NCI-H748 (cell line): Measurements from ENCODE around the gene GMEB2.
"Not testable (repeated sequence)": the region's sequence is repeated elsewhere in the genome, so short reads cannot be mapped to it uniquely, and the experiment has no call there.

ENCODE experiments used
- DNase-seq: peaks from one replicate; lab custom pipeline; 2025; ENCODE audit not compliant: unreplicated experiment; lab: John Stamatoyannopoulos, UW

The GMEB2 gene

DNA sequence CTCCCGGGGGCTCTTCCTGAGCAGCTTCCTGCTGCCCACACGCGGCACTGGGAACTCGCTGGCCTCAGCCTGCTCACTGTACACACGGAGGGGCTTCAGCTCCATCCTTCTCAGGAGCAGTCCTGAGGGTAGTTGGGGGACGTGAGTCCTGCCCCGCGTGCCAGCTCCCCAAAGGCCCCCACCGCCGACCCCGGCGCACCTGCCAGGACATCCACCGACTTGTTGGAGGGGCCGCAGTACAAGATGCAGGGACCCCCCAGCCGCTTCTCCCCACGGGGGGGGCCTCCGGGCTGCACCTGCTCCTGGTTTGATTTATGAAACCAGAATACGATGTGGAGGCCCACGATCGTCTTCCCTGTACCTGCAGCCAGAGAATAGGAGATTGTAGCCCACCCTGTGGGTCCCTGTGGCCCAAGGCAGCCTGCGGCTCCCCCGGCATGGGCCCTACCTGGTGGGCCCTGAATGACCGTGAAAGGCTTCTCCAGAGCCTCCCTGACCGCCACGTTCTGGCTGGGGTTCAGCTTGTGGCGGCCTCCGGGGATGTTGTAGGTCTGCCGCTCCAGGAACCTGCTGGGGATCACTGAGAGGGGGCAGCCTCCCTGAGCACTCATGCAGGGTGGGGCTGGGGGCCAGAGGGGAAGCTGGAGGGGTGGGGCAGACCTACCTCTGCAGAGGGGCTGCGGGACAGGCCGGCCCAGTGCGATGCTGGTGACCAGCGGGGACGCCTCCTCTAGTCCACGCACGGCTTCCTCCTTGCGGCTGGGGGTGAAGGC lies 65.1 kb downstream of the GMEB2 start:
- no peak for DNase-seq

DNA sequence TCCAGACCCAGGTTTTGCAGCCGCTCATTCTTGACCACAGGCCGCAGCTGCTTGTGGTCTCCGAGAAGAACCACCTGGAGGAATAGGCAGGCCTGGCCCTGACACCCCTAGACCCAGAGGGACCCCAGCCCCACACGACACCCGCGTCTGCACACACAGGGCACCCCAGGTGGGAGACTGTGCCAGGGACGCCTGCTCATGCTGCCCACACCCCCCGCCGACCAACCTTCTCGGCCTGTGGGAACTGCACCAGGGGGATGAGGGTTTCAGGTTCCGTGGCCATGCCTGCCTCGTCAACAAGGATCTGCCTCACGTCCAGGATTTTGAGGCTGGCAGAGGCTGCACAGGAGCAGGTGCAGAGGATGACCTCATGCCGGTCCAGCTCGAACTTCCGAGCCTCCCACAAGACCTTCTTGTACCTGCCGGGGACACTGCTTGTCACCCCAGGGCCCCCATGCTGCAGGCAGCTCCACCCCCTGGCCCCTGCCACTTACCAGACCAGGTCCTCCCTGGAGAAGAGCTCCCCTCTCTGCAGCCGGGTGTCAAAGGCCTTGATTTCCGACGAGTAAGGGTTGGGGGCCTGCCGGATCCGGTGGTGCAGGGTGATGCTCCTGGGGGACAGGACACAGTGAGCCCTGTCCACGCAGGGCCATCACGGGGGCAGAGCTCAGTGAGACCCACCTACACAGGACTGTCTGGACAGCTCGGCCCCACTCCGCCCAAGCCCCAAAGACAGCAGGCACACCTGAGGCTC lies 65.9 kb downstream of the GMEB2 start:
- DNase-seq, result no peak

DNA sequence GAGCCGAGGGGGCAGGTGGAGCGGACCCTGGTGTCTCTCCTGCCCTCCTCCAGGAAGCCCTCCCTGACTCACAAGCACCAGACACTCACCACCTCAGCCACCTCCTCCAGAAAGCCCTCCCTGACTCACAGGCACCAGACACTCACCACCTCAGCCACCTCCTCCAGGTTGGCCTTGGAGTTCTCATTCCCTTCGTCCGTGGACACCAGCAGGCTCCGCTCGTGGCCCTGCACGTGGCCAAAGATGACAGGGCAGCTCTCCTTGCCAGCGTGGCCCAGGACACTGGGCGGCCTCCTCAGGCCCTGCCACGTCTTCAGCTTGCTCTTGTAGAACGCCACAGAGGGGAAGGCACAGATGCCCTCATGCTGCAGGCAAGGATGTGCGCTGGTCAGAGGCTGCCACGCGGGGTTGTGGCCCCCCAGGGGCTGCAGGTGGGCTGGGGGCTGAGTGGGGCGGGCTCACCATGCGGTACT lies 66.5 kb downstream of the GMEB2 start:
- no peak for DNase-seq

DNA sequence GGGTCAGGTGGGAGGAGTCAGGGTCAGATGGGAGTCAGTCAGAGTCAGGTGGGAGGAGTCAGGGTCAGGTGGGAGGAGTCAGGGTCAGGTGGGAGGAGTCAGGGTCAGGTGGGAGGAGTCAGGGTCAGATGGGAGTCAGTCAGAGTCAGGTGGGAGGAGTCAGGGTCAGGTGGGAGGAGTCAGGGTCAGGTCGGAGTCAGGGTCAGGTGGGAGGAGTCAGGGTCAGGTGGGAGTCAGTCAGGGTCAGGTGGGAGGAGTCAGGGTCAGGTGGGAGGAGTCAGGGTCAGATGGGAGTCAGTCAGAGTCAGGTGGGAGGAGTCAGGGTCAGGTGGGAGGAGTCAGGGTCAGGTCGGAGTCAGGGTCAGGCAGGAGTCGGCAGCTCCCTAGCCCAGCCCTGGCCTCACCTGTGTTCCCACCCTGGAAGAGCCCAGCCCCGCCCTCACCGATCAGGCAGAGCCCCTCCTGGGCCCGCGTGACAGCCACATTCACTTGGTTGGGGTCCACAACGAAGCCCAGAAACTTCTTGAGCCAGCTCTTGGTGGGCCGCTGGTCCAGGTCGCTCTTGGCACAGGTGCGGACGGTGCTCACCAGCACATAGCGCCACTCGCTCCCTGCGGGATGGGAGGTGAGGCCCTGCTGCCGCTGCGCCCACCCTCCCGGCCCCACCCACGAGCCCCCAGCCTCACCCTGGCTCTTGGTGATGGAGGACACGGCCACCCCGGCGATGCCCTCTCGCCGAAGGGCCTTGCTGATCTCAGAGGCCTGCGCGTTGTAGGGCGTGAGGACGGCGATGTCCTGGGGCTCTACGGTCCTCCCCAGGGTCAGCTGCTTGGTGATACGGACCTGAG lies 67.2 kb downstream of the GMEB2 start:
- DNase-seq, result not testable (repeated sequence)

DNA sequence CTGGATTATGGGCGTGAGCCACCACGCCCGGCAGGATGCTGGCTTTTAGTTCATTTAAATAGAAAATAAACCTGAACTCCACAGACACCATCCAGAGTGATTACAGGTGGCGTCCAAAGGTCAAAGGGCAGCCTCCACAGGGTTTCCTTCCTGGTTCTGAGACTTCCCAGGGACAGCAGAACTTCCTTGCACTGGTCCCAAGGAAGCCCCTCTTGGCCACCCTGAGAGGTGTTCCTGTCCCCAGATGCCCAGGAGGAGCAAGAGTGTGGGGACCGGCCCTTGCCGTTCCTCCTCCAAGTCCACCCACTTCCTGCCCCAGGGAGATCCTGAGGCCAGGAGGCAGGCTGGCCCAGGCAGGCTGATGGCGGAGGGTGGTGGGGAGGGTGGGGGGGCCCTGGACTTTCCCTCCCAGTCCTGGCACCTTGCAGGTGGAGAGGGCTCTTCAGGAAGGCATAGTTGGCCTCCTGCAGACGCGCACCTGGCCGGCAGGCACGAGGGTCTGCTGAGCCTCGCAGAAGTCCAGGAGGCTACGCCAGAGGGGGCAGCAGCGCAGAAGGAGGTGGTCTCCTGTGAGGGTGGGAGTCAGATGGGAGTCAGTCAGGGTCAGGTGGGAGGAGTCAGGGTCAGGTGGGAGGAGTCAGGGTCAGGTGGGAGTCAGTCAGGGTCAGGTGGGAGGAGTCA lies 68.0 kb downstream of the GMEB2 start:
- no peak for DNase-seq

DNA sequence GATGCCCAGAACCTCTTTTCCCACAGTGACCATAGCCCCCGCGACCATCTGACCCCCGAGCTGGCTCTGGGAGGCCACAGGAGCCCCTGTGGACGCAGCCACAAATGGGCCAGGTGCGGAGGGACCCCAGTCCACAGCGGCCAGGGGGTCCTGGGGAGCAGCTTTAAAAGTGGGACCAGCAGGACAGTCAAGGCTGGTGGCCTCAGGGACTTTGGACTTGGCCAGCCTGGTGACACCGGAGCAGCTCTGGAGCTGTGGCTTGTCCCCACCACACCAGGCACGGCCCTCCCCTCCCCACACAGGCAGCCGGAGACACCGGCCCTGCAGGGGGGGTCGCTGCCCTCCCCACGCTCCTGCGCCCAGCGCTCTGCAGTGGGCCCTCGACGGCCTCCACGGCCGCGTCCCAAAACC lies 69.4 kb downstream of the GMEB2 start:
- no peak for DNase-seq

DNA sequence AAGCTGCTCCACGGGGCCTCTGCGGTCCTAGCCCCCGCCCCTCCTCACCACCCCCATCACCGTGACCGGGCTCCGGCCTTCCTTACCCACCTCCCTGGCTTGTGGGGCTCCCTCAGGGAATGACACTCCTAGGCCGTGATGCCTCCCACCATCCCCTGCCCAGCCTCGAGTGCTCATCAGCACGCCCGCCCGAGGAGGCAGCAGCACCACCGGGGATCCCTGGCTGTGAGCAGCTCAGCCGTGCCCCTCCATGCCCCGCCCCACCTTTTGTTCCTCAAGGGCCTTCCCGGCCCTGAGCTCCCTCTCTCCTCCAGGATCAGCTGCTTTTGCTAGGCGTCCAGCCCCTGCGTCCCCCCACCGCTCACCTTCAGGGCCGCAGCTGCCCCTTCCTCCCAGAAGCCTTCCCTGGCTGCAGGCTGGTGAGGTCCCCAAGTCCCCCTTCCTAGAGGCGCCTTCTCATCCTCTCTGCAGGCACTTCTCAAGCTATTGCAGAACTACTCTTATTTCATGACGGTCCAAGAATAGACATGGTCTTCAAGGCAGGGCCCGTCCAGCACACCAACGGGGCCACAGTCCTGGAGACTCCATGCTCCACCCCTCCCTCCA lies 69.9 kb downstream of the GMEB2 start:
- DNase-seq, result no peak

DNA sequence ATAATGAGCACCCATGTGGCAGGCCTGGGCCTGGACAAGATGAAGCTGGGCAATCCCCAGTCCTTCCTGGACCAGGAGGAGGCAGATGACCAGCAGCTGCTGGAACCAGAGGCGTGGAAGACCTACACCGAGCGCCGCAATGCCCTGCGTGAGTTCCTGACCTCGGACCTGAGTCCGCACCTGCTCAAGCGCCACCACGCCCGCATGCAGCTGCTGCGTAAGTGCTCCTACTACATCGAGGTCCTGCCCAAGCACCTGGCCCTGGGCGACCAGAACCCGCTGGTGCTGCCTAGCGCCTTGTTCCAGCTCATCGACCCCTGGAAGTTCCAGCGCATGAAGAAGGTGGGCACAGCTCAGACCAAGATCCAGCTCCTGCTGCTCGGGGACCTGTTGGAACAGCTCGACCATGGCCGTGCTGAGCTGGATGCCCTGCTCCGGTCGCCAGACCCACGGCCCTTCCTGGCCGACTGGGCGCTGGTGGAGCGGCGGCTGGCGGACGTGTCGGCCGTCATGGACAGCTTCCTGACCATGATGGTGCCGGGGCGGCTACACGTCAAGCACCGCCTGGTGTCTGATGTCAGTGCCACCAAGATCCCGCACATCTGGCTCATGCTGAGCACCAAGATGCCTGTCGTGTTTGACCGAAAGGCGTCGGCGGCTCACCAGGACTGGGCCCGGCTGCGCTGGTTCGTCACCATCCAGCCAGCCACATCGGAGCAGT lies 71.1 kb downstream of the GMEB2 start:
- DNase-seq, result peak; percentile 27

DNA sequence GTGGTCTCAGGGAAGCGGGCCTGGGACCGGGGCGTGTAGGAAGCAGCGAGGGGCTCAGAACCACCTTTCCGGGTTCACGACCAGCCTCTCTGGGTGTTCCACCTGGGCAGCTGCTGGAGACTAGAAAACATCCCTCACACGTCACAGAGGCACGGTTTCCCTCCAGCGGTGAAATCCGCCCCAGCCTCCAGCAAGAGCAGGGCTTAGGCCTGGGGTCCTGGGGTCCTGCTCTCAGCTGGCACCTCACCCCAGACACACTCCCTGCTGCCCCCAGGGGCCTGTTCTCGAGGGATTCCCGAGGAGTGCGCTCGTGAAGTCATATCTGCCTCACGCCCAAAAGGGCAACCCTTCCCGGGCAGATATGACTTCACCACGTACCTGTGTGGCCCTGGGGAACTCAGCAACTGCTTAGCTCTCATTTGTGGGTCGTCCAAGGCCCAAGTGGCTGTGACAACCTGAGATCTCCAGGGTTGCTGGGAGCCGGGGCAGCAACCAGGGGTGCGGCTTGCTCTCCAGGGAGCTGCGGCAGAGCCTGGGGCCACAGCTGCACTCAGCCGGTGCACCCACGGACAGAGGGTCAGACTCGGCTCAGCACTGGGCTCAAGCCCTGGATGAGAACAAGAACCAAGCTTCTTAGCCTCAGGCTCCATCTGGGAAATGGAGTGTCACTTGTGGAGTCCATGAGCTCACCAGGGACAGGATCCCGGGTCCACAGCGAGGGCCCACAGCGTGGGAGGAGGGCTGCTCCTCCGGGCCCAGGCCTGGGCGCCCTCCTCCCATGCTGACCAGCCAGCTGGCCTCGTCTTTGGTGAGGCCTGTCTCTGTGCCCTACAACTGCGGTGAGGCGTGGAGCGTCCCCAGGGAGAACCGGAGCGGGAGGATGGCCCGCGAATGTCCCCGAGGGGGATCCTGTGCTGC lies 72.3 kb downstream of the GMEB2 start:
- no peak for DNase-seq

DNA sequence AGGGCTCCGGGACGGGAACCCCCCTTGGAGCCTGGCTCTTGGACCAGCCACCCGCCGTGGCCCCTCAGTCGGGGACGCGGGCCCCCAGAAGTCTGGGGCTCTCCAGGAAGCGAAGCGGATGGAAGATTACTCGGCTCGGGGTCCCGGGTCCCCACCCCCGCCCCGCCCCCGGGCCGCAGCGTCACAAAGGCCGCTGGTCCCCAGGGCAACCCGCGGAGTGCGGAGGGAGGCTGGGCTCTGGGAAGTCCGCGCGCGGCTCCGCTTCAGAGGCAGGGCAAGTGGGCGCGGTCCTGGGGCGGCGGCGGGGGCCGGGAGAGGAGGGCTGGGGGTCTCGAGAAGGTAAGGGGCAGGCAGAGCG lies 73.0 kb downstream of the GMEB2 start, which contains the start of gene FNDC11:
FNDC11 (plus strand) TSS at position 227 of the 358 bp plus-strand sequence. CDS start 1,505 bp downstream, outside the sequence.
- DNase-seq, result peak; percentile 70

DNA sequence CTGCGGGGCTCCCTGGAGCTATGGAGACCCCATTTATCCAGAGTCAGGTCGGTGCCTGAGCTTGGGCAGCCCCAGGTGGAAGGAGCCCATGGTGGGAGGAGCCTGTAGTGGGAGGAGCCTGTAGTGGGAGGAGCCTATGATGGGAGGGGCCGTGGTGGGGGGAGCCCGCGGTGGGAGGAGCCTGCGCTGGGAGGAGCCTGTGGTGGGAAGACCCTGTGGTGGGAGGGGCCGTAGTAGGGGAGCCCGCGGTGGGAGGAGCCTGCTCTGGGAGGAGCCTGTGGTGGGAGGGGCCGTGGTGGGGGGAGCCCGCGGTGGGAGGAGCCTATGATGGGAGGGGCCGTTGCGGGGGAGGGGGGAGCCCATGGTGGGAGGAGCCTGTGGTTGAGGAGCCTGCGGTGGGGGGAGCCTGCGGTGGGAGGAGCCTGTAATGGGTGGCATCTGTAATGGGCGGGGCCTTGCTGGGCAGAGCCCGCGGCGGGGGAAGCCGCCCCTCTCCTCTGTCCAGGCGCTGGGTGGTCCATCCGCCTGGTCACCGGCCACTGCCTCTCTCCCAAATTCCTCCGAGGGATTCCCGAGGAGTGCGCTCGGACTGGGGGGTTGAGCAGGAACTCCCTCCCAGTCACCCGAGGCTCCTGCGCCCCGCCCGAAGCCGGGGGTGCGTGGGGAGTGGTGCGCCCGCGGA lies 73.5 kb downstream of the GMEB2 start:
- DNase-seq, result peak; percentile 75

DNA sequence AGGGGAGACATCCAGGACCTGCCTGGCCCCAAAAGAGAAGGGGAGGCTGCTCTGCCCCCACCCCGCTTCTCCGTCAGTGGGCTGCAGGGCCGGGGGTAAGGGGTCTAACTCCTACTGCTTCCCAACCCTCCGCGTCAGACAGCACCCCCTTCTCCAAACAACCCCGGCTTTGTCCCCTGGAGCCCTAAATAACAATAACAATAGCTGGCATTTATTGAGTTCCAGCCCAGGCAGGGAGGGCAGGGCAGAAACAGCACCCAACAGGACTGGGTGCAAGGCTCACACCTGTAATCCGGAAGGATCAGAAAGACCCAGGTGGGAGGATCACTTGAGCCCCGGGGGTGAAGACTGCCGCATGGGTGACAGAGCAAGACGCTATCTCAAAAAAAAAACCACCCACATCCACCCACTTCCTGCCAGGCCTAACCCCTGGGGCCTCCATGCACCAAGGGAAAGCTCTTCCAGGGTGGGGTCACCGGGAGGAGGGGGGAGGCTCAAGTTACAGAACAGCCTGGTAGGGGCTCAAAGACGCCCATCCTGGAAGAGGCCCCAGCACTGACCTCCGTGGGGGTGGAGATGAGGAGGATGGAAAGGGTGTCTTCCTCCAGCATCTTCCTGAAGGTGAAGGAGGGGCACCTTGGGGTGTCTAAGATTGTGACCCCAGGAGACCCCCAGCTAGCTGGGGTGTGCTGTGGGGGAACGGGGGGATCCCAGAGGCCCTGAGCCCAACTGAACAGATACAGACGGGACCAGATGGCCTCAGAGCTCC lies 74.2 kb downstream of the GMEB2 start:
- no peak for DNase-seq

DNA sequence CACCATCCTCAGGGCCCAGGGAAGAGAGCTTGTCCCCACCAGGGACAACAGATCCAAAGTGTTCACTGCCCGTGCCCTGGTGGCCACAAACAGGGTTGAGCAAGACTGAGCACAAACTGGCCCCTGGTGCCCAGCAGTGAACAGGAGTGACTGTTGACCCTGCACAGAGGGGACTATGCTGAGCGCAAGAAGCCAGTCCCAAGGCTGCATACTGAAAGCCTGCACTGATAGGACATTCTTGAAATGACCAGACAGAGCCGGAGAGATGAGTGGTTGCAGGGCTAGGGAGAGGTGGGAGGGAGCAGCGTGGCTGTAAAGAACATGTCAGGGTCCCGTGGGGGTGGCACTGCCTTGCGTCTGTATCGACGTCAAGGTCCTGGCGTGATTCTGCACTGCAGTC lies 75.8 kb downstream of the GMEB2 start:
- no peak for DNase-seq

DNA sequence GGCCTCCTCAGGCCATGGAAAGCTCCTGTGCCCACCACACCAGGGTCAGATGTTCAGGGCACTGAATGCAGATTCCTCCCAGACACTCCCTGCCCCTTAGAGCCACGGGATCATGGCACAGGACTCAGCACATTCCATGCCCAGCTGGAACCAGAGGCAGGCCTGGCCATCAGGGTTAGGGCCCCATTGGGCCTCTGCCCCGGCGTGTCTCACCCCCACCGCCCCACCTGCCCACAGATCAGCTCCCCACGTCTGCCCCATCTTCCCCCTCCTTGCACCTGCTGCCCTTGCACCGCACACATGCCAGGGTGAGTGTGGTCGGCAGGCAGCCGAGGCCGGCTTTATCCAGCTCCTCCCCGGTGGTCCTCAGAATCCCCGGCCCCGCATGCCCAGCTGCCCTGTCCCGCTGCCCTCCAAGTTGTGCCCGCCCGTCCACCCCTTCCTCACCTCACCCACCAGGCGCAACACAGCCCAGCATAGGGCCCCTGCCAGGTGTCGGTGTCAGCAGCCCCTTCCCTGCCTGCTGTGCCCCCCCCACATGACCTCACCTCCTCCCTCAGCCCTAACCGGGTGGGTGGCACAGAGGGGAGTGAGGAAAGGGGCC lies 77.1 kb downstream of the GMEB2 start:
- DNase-seq, result no peak

DNA sequence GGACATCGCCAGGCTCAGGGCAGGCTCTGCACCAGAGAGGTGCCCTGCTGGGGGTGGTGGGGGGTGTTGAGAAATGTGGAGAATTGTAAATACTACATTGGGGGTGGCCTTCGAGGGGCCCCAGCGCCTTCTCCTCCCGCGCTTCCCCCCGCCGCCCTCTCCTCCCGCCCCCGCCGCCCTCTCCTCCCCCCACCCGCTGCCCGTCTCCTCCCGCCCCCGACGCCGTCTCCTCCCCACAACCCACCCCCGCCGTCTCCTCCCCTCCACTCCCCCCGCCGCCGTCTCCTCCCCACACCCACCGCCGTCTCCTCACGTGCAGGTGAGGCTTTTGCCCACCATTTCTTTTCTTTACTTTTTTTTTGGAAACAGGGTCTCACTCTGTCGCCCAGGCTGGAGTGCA lies 77.9 kb downstream of the GMEB2 start:
- DNase-seq, result no peak

DNA sequence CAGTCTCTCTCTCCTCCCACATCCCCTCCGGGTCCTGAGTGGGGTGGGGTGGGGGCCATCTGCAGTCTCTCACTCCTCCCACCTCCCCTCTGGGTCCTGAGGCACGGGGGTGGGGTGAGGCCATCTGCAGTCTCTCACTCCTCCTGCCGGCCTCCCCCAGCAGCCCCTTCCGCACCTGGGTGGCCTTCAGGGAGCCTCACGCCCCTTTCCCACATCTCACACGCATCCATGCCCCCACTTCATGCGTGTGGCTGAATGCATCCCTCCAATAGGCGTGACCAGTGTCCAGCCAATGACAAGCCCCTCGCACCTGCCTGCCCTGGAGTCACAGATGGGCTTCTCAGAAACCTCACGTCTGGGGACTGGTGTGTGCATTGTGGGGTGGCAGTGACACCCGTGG lies 78.4 kb downstream of the GMEB2 start:
- no peak for DNase-seq
